HCT116 (cell line): ENCODE measurements around the gene SH3D19. TPM values are rescaled to one million over a fixed set of nuclear protein-coding genes. Genes with fewer than 3 reads are reported as not detected.
"Not testable (repeated sequence)": the region's sequence is repeated elsewhere in the genome, so short reads cannot be mapped to it uniquely, and the experiment has no call there.

Source experiments
- ATAC-seq: fragments of 200-7000 bp; cut with Tn5 transposase; 2 replicates; pipeline ENCODE4 v1.9.1; 2020; ENCODE audit warnings: mild to moderate bottlenecking, moderate library complexity
- BruUV-seq: library from RNA; stranded (reverse); fragments of 400-500 nt; replicated peaks from 2 replicates; lab custom pipeline; 2021; lab: Mats Ljungman, UMichigan
- CTCF ChIA-PET: fragments of 300-600 bp; sonication (Branson Sonifier 250); formaldehyde crosslinking; loops from one replicate; lab custom pipeline; 2021; ENCODE audit warnings: antibody characterized with exemption; lab: Charles Lee
- POLR2A ChIA-PET: fragments of 300-600, 350-600 bp; sonication (Branson Sonifier 250); formaldehyde crosslinking; loops from one replicate; lab custom pipeline; 2021; ENCODE audit warnings: antibody characterized with exemption; lab: Charles Lee
- RAD21 ChIA-PET, 2 experiments: fragments of 300-600 bp; sonication (Branson Sonifier 250); formaldehyde crosslinking; loops; one replicate each; lab custom pipeline; 2023; ENCODE audit warnings: low total read pairs in 2 of 2; ENCODE audit not compliant: uncharacterized antibody in 2 of 2, unreplicated experiment in 2 of 2, low non-redundant PET in 1 of 2; lab: Charles Lee
- DNase-seq: peaks from one replicate; pipeline ENCODE4 v3.0.0-alpha.2; 2010; ENCODE audit warnings: low read depth, low spot score
- H2AFZ ChIP-seq: fragments of 200-600 bp; shearing (Covaris generic), sonication (generic); 2 replicates; pipeline ENCODE4 v1.6.1; 2017; ENCODE audit warnings: low read depth, mixed run types, mixed read lengths, antibody characterized with exemption, low read length; ENCODE audit not compliant: poor library complexity, severe bottlenecking
- H3K27ac ChIP-seq: 2 replicates; pipeline ENCODE4 v1.5.1; 2012; ENCODE audit warnings: low read depth, low read length
- H3K27me3 ChIP-seq: fragments of 200-600 bp; sonication (generic); 2 replicates; pipeline ENCODE4 v1.6.1; 2016; ENCODE audit warnings: mixed run types, low read length, mixed read lengths; ENCODE audit not compliant: insufficient read depth
- H3K36me3 ChIP-seq, 2 experiments: fragments of 200-500 bp in 1 of 2; fragments of 200-600 bp in 1 of 2; sonication (Bioruptor generic) in 1 of 2; sonication (generic) in 1 of 2; 2 replicates each; pipeline versions ENCODE4 v1.5.1 to v1.6.1; 2014 to 2016; ENCODE audit warnings: low read length in 2 of 2, inconsistent platforms in 1 of 2, mixed read lengths in 1 of 2, mixed run types in 1 of 2; ENCODE audit not compliant: insufficient read depth in 2 of 2, control insufficient read depth in 1 of 2
- H3K4me1 ChIP-seq, 2 experiments: fragments of 200-600 bp in 1 of 2; sonication (generic) in 1 of 2; 2 replicates each; pipeline versions ENCODE4 v1.5.1 to v1.6.1; 2012 to 2017; ENCODE audit warnings: low read length in 2 of 2, inconsistent platforms in 1 of 2, mild to moderate bottlenecking in 1 of 2, mixed read lengths in 1 of 2, mixed run types in 1 of 2, moderate library complexity in 1 of 2; ENCODE audit not compliant: insufficient read depth in 2 of 2, control insufficient read depth in 1 of 2
- H3K4me2 ChIP-seq: fragments of 200-600 bp; sonication (generic); 2 replicates; pipeline ENCODE4 v1.6.1; 2017; ENCODE audit warnings: mixed run types, low read length, mixed read lengths
- H3K4me3 ChIP-seq, 2 experiments: fragments of 200-600 bp in 1 of 2; sonication (generic) in 1 of 2; replicated peaks in 1 of 2; 2 replicates each; pipeline ENCODE4 v1.5.1; 2011 to 2016; ENCODE audit warnings: low read length in 2 of 2, control low read depth in 1 of 2, low read depth in 1 of 2, mild to moderate bottlenecking in 1 of 2, mixed read lengths in 1 of 2, mixed run types in 1 of 2
- H3K79me2 ChIP-seq: fragments of 200-600 bp; sonication (generic); 2 replicates; pipeline ENCODE4 v1.6.1; 2017; ENCODE audit warnings: mild to moderate bottlenecking, mixed run types, low read length, moderate library complexity, mixed read lengths; ENCODE audit not compliant: insufficient read depth
- H3K9ac ChIP-seq: fragments of 200-600 bp; sonication (generic); 2 replicates; pipeline ENCODE4 v1.6.1; 2016; ENCODE audit warnings: low read length, mixed read lengths
- H3K9me2 ChIP-seq: fragments of 200-600 bp; sonication (generic), shearing (Covaris generic); 2 replicates; pipeline ENCODE4 v1.6.1; 2017; ENCODE audit warnings: mixed run types, mild to moderate bottlenecking, moderate library complexity; ENCODE audit not compliant: insufficient read depth
- H3K9me3 ChIP-seq, 2 experiments: fragments of 200-500 bp in 1 of 2; fragments of 200-600 bp in 1 of 2; sonication (Bioruptor generic) in 1 of 2; sonication (generic) in 1 of 2; 2 replicates each; pipeline ENCODE4 v1.6.1; 2014 to 2017; ENCODE audit warnings: low read length in 2 of 2, mixed read lengths in 2 of 2, inconsistent platforms in 1 of 2, low read depth in 1 of 2, mild to moderate bottlenecking in 1 of 2, mixed run types in 1 of 2, moderate library complexity in 1 of 2; ENCODE audit not compliant: control insufficient read depth in 1 of 2, insufficient read depth in 1 of 2
- H4K20me1 ChIP-seq: fragments of 200-600 bp; sonication (generic), shearing (Covaris generic); 2 replicates; pipeline ENCODE4 v1.6.1; 2017; ENCODE audit warnings: mixed run types, mild to moderate bottlenecking, moderate library complexity; ENCODE audit not compliant: insufficient read depth
- EZH2phosphoT487 ChIP-seq: fragments of 200-600 bp; IDR thresholded peaks from 2 replicates; pipeline ENCODE4 v1.6.1; 2018; ENCODE audit warnings: antibody characterized with exemption, borderline replicate concordance
- intact Hi-C: fragments of 100-400 bp; cut with micrococcal nuclease; formaldehyde crosslinking; loops from 2 replicates; pipeline ENCODE4 v1.10.0; 2022
- total RNA-seq: library from RNA; stranded (reverse); gene quantifications from one replicate; pipeline ENCODE4 v1.2.1, GENCODE V29; 2021; ENCODE audit not compliant: unreplicated experiment

The SH3D19 gene
- total RNA-seq, 1 experiment from 2014 or later = 37.5 TPM

- no peak for TF ChIP-seq EZH2phosphoT487
Measured at GRCh38 chr4:151256134-151256533, 69.3 kb downstream of the SH3D19 start (continued).

- intact Hi-C loops, H3K79me2 ChIP-seq, DNase-seq, H3K27ac ChIP-seq, H3K9ac ChIP-seq, RAD21 ChIA-PET, BruUV-seq, ATAC-seq, H3K9me2 ChIP-seq, CTCF ChIA-PET, H3K36me3 ChIP-seq, H3K27me3 ChIP-seq, H3K9me3 ChIP-seq, H2AFZ ChIP-seq, POLR2A ChIA-PET, H3K4me3 ChIP-seq, H3K4me2 ChIP-seq, H4K20me1 ChIP-seq: not testable (repeated sequence)
- H3K4me1 ChIP-seq = peaks cover 0 to 16% of the 10 kb centered on the region in 2 experiments; a peak in 1 of 4 replicates
Measured at GRCh38 chr4:151255680-151256079, 69.7 kb downstream of the SH3D19 start.

GRCh38 chr4:151255226-151255625 lies 70.2 kb downstream of the SH3D19 start:
- BruUV-seq, H3K79me2 ChIP-seq, H3K4me2 ChIP-seq, H3K27ac ChIP-seq, intact Hi-C loops, H3K36me3 ChIP-seq, H3K4me3 ChIP-seq, CTCF ChIA-PET, ATAC-seq, H3K9me3 ChIP-seq, H3K9ac ChIP-seq, H3K9me2 ChIP-seq, H4K20me1 ChIP-seq, POLR2A ChIA-PET, H2AFZ ChIP-seq, RAD21 ChIA-PET, DNase-seq, H3K27me3 ChIP-seq: not testable (repeated sequence)
- H3K4me1 ChIP-seq = peaks cover 0 to 16% of the 10 kb centered on the region in 2 experiments; a peak in 1 of 4 replicates
